ENCODE results near the gene ATP8A1.

The ATP8A1 gene

DNA sequence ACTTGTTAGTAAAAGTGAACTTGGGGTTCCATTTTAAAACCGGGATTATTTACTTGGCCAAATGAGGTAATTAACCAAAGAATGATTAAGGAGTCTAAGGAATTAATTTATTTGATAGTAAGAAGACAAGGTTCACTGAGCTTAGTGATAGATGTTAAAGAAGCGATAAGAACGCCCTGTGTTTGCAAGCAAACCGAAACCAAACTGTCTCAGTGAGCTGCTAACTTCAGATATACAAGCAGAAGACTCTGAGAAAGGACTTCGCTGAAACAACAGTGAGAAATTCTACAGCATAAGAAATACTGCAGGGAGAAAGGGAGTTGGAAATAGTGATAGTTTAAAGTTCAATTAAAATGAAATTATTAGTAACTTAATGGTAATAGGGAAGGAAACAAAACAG is 297.2 kb downstream of the ATP8A1 start:
- DNase-seq = no peak
